ENCODE measurements around the gene SELENOS. TPM values are rescaled to one million over a fixed set of nuclear protein-coding genes. Genes with fewer than 3 reads are reported as not detected.

The SELENOS gene
- polyA plus RNA-seq, 1 donor from 2014 or later: 136 TPM

GRCh38 chr15:101225658-101226057 is 51.6 kb downstream of the SELENOS start:
- H3K36me3 ChIP-seq (ENCODE audit: insufficient read depth, low read length): no peaks in the 10 kb centered on the region
- no peak overlapping the region for H3K4me2 ChIP-seq (ENCODE audit: low read length)
- no peak overlapping the region for H3K9ac ChIP-seq (ENCODE audit: low read length)
- H3K79me2 ChIP-seq (replicated peaks; ENCODE audit: insufficient read depth, low read length): peaks cover 67% of the 10 kb centered on the region
- no peaks in the 10 kb centered on the region for H3K9me3 ChIP-seq (ENCODE audit: low read length)
- H4K20me1 ChIP-seq (ENCODE audit: insufficient read depth): no peaks in the 10 kb centered on the region
- no peak overlapping the region for H3K4me3 ChIP-seq (ENCODE audit: low read length)
- no peaks in the 10 kb centered on the region for H3F3A ChIP-seq (ENCODE audit: insufficient read depth, low read length, poor library complexity, severe bottlenecking)
- H3K27ac ChIP-seq (ENCODE audit: low read length): no peak overlapping the region
- TF ChIP-seq CTCF (IDR thresholded peaks at IDR 0.05; ENCODE audit: poor library complexity, severe bottlenecking) (no peak), POLR2AphosphoS5 (IDR thresholded peaks at IDR 0.05) (no peak), RAD21 (conservative IDR thresholded peaks at IDR 0.05) (no peak), EP300 (conservative IDR thresholded peaks at IDR 0.05; ENCODE audit: poor library complexity, severe bottlenecking) (no peak), MXI1 (conservative IDR thresholded peaks at IDR 0.05; ENCODE audit: poor library complexity, severe bottlenecking) (no peak), EZH2 (IDR thresholded peaks at IDR 0.05; ENCODE audit: borderline replicate concordance, insufficient read depth, low read length, poor library complexity, severe bottlenecking) (no peak), SMC3 (conservative IDR thresholded peaks at IDR 0.05; ENCODE audit: poor library complexity) (no peak), TAF1 (IDR thresholded peaks at IDR 0.05; ENCODE audit: low read depth) (no peak)
- TF ChIP-seq, protein P1, sequence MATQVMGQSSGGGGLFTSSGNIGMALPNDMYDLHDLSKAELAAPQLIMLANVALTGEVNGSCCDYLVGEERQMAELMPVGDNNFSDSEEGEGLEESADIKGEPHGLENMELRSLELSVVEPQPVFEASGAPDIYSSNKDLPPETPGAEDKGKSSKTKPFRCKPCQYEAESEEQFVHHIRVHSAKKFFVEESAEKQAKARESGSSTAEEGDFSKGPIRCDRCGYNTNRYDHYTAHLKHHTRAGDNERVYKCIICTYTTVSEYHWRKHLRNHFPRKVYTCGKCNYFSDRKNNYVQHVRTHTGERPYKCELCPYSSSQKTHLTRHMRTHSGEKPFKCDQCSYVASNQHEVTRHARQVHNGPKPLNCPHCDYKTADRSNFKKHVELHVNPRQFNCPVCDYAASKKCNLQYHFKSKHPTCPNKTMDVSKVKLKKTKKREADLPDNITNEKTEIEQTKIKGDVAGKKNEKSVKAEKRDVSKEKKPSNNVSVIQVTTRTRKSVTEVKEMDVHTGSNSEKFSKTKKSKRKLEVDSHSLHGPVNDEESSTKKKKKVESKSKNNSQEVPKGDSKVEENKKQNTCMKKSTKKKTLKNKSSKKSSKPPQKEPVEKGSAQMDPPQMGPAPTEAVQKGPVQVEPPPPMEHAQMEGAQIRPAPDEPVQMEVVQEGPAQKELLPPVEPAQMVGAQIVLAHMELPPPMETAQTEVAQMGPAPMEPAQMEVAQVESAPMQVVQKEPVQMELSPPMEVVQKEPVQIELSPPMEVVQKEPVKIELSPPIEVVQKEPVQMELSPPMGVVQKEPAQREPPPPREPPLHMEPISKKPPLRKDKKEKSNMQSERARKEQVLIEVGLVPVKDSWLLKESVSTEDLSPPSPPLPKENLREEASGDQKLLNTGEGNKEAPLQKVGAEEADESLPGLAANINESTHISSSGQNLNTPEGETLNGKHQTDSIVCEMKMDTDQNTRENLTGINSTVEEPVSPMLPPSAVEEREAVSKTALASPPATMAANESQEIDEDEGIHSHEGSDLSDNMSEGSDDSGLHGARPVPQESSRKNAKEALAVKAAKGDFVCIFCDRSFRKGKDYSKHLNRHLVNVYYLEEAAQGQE (IDR thresholded peaks at IDR 0.05; ENCODE audit: borderline replicate concordance): no peak
- no peaks in the 10 kb centered on the region for H3K9me2 ChIP-seq (ENCODE audit: insufficient read depth, low read length)
- H2AFZ ChIP-seq (ENCODE audit: low read depth, low read length): no peak overlapping the region
- no peaks in the 10 kb centered on the region for H3K27me3 ChIP-seq (ENCODE audit: insufficient read depth, low read depth, low read length)

Other genes starting within 250 kb of the SELENOS start
- 16.1 and 18.1 TPM in 2 replicates for gene CHSY1, start 25.4 kb downstream of the SELENOS start, polyA plus RNA-seq
- gene SNRPA1, start 17.8 kb upstream of the SELENOS start, polyA plus RNA-seq: 34.7 and 53.6 TPM in 2 replicates
- 1.1 and 1.4 TPM in 2 replicates for gene PCSK6, start 212.2 kb upstream of the SELENOS start, polyA plus RNA-seq